Activated T-cell treated with anti-CD3 and anti-CD28 coated beads, Interleukin-2, amount 50 U/mL, for 1 hour (primary cell): ENCODE data around the gene SEPTIN3.
A peak's percentile ranks its signal among the peaks of the same experiment; 100 is the strongest.
"Not testable (repeated sequence)": the region's sequence is repeated elsewhere in the genome, so short reads cannot be mapped to it uniquely, and the experiment has no call there.

Source experiments
- DNase-seq: peaks from one replicate; pipeline ENCODE4 v3.0.0-alpha.2; 2020

The SEPTIN3 gene

GRCh38 chr22:41943661-41944209 is 25.5 kb upstream of the SEPTIN3 start:
- no peak for DNase-seq

DNA sequence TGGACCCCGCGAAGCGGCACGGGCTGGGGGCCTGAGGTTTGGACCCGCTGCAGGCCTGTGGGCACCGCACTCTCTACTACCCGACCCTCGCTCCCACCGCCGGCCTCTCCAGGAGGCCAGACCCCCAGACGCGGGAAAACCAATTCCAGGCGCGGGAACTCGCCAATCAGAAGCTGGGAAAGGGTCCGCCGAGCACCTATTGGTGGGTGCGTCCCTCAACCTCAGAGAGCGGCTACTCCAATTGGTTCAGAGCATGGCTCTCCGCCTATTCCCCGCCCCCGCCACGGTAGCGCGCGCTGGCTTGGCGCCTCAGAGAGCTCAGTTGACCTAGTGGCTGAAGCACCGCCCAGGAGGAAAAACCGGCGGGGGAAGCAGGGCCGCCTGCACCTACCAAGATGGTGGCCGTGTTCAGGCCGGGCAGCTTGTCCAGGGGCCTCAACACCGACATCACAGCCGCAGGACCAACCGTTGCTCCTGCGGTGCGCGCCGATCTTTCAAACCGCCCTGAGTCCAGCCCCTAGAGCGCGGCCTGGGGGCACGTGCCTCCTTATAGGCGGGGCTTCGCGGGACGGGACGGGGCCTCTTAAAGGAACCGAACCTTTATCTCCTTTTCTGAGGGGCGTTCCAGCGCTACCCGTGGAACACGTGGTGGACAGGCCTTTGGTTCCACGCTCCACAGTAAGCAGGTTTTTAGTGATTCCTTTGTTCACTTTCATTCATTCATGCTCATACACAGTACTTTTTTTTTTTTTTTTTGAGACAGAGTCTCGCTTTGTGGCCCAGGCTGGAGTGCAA is 22.4 kb upstream of the SEPTIN3 start, which contains the start of gene CENPM:
Gene CENPM (minus strand): TSS at position 524 of the 795 bp plus-strand sequence. CDS start 76 bp downstream, at position 448.
- DNase-seq, result peak; percentile 87

DNA sequence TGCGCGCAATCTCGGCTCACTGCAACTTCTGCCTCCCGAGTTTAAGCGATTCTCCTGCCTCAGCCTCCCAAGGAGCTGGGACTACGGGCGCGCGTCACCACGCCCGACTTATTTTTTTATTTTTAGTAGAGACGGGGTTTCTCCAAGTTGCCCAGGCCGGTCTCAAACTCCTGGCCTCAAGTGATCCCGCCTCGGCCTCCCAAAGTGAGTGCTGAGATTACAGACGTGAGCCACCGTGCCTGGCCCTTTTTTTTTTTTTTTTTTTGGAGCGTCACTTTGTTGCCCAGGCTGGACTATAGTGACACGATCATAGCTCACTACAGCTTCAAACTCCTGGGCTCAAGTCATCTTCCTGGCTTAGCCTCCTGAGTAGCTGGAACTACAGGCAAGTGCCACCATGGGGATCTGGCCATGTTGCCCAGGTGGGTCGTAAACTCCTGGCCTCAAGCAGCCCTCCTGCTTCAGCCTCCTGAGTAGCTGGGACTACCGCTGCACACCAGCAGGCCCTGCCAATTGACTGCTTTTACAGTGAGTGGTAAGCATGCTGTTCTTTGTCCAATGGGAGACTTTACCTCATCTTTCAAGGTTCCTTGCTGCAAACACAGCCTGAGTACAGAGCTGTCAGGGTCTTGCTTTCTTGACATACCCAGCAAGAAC is 21.7 kb upstream of the SEPTIN3 start:
- no peak for DNase-seq

GRCh38 chr22:41948142-41948541 is 21.1 kb upstream of the SEPTIN3 start:
- DNase-seq, result no peak

DNA sequence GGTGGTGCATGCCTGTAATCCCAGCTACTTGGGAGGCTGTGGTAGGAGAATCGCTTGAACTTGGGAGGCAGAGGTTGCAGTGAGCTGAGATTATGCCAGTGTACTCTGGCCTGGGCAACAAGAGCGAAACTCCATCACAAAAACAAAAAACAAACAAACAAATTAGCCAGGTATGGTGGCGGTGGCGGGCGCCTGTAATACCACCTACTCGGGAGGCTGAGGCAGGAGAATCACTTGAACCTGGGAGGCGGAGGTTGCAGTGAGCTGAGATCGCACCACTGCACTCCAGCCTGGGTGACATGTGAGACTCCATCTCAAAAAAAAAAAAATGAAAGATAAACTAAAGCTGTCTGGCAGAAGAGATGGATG is 20.3 kb upstream of the SEPTIN3 start:
- DNase-seq, result not testable (repeated sequence)

DNA sequence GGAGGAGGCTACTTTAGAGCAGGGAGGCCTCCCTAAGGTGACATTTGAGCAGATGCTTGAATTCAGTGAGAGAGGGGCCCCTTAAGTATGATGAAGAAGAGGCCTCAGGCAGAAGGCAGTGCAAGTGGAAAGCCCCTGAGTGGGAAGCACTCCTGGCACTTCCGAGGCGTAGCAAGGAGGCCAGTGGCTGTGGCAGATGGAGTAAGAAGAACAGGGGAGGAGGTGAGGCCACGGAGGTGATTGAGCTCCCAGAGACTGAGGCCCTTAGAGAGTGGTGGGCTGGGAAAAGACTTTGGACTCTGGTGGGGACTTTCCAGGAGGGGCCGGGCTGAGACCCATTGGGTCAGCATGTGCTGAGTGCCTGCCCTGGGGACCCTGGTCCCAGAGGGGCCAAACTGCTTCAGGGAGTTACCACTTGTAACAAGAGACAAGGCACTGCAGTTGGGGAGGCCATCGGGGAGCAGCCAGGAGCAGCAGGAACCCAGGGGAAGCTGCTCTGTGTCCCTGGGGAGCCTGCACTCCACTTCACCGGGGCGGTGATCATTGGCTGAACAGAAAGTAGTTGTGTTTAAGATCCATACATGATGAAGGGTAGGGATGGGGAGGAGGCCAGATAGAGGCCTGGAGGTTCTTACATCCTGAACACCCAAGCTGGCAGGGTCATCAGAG is 19.8 kb upstream of the SEPTIN3 start:
- DNase-seq, result no peak

GRCh38 chr22:41951898-41952474 is 17.3 kb upstream of the SEPTIN3 start, which contains the start of gene SMIM45:
SMIM45 (plus strand) TSS chr22:41952150.
- no peak for DNase-seq

DNA sequence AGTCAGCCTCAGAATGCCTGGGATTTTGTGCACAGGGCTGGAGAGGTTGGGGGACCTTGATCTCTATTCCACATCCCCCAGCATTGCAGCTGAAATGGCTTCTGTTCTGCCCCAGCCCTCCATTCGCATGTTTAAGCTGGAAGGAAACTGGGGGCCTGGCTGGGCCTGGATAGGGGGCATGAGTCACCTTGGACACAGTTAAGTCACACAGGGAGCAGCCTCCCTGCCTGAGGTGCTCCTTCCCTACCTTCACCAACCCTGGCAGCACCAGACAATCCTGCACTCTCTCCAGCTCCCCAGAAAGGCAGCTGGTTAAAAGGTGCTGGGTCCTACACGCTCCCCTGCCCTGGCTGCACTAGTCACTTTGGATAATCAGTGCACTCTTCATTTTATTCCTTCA is 16.5 kb upstream of the SEPTIN3 start:
- DNase-seq, result no peak

GRCh38 chr22:41957941-41958556 is 11.2 kb upstream of the SEPTIN3 start:
- no peak for DNase-seq

DNA sequence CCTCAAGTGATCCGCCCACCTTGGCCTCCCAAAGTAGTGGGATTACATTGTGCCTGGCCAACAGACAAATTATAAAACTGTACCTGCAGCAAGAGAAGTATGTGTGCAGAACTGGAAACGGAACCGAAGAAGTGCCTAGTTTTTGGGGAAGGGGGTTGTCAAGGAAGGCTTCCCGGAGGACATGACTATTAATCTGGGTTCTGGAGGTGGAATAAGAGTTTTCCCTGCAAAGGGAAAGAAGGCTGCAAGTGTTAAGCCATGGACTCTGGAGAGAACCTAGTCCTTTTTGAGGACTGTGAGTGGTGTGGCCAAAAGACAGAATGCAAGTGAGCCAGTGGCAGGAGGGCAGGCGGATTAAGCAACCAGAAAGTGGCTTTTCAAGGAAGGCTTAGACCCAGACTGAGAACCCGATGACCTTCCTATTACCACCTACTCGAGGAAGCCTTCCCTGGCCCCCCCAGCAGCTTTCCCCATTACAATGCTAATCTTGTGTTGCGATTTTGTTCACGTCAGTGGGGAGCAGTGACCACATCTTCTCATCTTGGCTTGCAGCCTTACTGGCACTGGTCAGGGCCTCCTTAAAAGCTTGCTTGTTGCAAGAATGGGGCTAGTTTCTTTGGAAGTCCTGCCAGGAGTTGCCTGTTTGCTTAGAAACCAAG is 5.7 kb upstream of the SEPTIN3 start:
- DNase-seq, result no peak

DNA sequence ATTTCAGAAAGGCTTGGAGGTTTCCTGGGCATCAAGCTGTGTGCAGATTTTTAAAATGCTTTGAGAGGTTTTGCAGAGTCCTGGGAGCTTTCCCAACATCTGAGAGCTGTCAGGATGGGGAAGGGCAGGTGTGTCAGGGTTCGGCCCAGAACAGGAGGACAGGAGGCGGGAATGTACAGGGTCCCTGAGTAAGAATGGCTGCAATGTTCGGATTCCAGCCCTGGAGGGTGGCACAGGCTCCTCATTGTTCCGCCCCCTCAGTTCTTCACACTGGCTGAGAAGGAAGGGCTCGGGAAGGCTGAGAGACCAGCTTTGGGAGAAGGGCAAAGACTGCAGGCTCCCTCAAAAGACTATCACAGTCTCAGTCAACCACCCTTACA is 5.1 kb upstream of the SEPTIN3 start:
- no peak for DNase-seq

- DNase-seq, result no peak
Measured at GRCh38 chr22:41966225-41966606, 3.0 kb upstream of the SEPTIN3 start.

DNA sequence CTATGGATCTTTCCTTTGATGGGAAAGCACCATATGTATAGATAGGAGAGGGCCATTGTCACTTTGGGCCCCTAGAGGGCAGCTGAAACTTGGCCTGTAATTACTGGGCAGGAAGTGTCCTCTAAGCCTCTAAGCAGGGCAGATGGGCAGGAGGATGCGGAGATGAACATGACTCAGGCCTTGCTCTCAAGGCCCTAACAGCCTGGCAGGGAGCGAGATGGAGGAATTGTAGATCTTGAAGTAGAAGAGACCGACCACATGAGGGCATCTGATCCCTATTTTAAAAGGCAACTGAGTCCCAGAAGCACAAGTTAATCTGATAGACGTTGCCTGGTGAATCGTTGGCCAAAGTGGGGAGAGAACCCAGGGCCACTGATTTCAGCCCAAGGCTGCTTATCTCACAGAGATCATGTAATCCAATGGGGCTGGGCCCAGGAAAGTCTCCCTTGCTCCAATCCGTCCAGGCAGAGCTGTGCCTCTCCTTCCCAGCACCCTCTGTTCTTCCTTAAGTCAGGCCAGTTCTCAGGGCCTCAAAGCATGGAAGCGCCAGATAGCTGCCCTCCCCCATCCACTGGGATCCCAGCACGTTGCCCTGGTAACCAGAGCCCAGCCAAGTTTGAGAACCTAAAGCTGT is 2.5 kb upstream of the SEPTIN3 start:
- no peak for DNase-seq

- DNase-seq, result no peak
Measured at GRCh38 chr22:41968601-41969000, 642 bp upstream of the SEPTIN3 start.

- no peak for DNase-seq
Measured at GRCh38 chr22:41970601-41971000, 1.4 kb downstream of the SEPTIN3 start.

GRCh38 chr22:41971431-41971830 is 2.2 kb downstream of the SEPTIN3 start:
- DNase-seq, result no peak

GRCh38 chr22:41974691-41975290 is 5.5 kb downstream of the SEPTIN3 start:
- no peak for DNase-seq

DNA sequence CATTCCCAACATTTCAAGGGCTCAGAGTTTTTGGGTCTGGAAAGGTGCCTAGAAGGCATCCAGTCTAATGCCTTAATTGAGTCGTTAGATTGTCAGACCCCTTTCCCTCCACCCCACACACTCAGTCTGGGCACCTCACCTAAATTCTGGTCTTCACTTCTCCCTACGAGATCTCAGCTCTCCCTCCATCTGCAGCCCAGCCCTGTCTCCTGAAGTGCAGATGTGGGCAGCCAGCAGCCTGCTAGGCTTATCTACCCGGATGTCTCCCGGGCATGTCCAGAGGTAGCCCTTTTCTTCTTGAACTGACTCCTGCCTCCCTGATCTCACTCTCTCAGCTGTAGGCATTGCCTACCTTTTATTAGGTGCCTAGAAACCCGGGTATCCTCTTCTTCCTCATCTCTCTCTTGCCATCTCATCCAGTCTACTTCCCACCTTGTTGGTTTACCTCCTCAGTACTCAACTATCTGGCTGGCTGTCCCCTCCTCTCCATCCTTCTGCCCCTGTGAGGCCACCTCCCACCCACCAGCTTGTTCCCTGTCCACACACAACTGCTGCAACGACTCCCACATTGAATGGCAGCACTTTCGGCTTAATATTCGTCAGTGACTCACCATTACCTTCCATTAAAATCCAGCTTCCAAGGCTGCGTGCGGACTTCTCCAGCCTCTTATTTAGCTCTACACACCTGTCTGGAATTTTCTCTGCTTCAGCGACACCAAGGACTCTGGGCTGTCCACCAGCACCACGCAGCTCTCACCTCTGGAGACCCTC is 6.2 kb downstream of the SEPTIN3 start:
- no peak for DNase-seq

GRCh38 chr22:41976070-41976901 is 7.0 kb downstream of the SEPTIN3 start:
- DNase-seq, result peak; percentile 64
